ENCODE measurements around the gene C17orf100. TPM values are rescaled to one million over a fixed set of nuclear protein-coding genes. Genes with fewer than 3 reads are reported as not detected.

Gene C17orf100
- total and polyA plus RNA-seq, 2 of the 13 experiments (the other 11 are each of a cell fraction or from before 2014, with no cell fraction given) = 3.6 to 8.7 TPM

DNA sequence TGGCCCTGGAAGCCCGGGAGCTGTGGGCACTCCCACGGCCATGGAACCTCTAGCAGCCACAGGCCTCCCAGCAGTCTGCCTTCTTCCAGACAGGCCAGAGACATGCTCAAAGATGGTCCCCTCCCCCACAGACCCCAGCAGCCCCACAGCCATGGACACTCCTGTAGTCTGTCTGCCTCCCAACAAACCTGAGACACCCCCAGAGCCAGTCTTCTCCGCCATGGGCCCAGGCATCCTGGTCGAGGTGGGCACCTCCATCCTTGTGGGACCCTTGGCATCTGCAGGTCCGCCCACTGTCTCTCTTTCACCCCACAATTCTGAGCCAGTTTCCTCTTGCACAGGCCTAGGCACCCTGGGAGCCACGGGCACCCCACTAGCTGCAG, 14.1 kb upstream of the C17orf100 start:
- Histone ChIP-seq H3K9ac (ENCODE audit: insufficient read depth, low read depth, low read length) (no peak overlapping the region), H3K27ac (ENCODE audit: extremely low read length, insufficient read depth, low read length) (no peak overlapping the region), H2AFZ (ENCODE audit: low read length) (no peak overlapping the region), H4K20me1 (ENCODE audit: insufficient read depth, low read length) (no peaks in the 10 kb centered on the region), H3K4me2 (ENCODE audit: low read depth, low read length) (no peak overlapping the region), H3K9me3 (ENCODE audit: low read length) (no peaks in the 10 kb centered on the region), H3K4me3 (replicated peaks in 1 of 3; ENCODE audit: insufficient read depth in 1 of 3, low read depth in 2 of 3, low read length in 3 of 3) (no peak overlapping the region), H3K27me3 (ENCODE audit: control insufficient read depth in 1 of 2, insufficient read depth in 2 of 2, low read length in 2 of 2) (no peaks in the 10 kb centered on the region), H3K4me1 (ENCODE audit: insufficient read depth, low read length) (peaks cover 23% of the 10 kb centered on the region), H3K36me3 (replicated peaks in 1 of 2; ENCODE audit: control insufficient read depth in 1 of 2, insufficient read depth in 2 of 2, low read length in 2 of 2) (peaks cover 2 to 15% of the 10 kb centered on the region in 2 experiments; a peak in 4 of 5 replicates), H3K79me2 (ENCODE audit: insufficient read depth, low read length) (peaks cover 33% of the 10 kb centered on the region)
- DNase-seq (ENCODE audit: low spot score) (no peak), FAIRE-seq (no peak), ATAC-seq (no peak)
- TF ChIP-seq ZNF383 (CRISPR knock-in tag; IDR thresholded peaks at IDR 0.05; ENCODE audit: borderline replicate concordance) (no peak), RBFOX2 (IDR thresholded peaks at IDR 0.05; ENCODE audit: low read depth, low read length) (0 out of 2 replicates have a peak, but pooled peaks have one; percentile 4), ZNF337 (CRISPR knock-in tag; IDR thresholded peaks at IDR 0.05; ENCODE audit: borderline replicate concordance, low read depth) (no peak), KIAA2018 (CRISPR knock-in tag; IDR thresholded peaks at IDR 0.05; ENCODE audit: borderline replicate concordance) (no peak), NFE2L2 (IDR thresholded peaks at IDR 0.05; ENCODE audit: low read length) (no peak), KLF11 (CRISPR knock-in tag; IDR thresholded peaks at IDR 0.05) (no peak), MEIS2 (CRISPR knock-in tag; IDR thresholded peaks at IDR 0.05) (no peak), CBX2 (IDR thresholded peaks at IDR 0.05; ENCODE audit: low read depth, low read length) (no peak), CBX2 (CRISPR knock-in tag; IDR thresholded peaks at IDR 0.05; ENCODE audit: low read depth) (no peak), ZFX (CRISPR knock-in tag; IDR thresholded peaks at IDR 0.05; ENCODE audit: low read depth) (no peak)
- intact Hi-C loops (cut with micrococcal nuclease; ENCODE audit: unreplicated experiment) = no loop called here
- in situ Hi-C loops (cut with HindIII; ENCODE audit: extremely low pct_ligation_motif_present, low pct_unique_long_range_greater_than_20kb) = no loop called here
- POLR2A ChIA-PET = no interaction called here
- no TSS peak for BruUV-seq (replicated peaks)
- CTCF ChIA-PET (ENCODE audit: low intra/inter-chr PET ratio, low total read pairs) = no interaction called here
- WGBS (ENCODE audit: low lambda C conversion rate) = 92% methylated on average over 6 of the region's 6 CpGs
